OCI-LY3 (cell line): ENCODE data around the gene PBOV1.

Experiments used
- H2AFZ ChIP-seq: fragments of 200-600, 300-600 bp; shearing (Covaris generic); 2 replicates; pipeline ENCODE4 v1.6.0; 2014; ENCODE audit warnings: antibody characterized with exemption, low read depth, low read length
- H3K27ac ChIP-seq: fragments of 200-600, 300-600 bp; sonication (generic); 2 replicates; pipeline ENCODE4 v1.5.1; 2014; ENCODE audit warnings: mild to moderate bottlenecking, low read length, moderate library complexity, mixed read lengths
- H3K27me3 ChIP-seq: fragments of 200-600, 300-600 bp; sonication (generic); 2 replicates; pipeline ENCODE4 v1.6.1; 2014; ENCODE audit warnings: low read depth, low read length, mixed read lengths
- H3K36me3 ChIP-seq: fragments of 200-600, 300-600 bp; sonication (generic); replicated peaks from 2 replicates; pipeline ENCODE3; 2014; ENCODE audit warnings: low read depth, low read length, mixed read lengths
- H3K4me1 ChIP-seq: fragments of 300-600, 200-600 bp; sonication (generic); 2 replicates; pipeline ENCODE4 v1.6.1; 2014; ENCODE audit warnings: low read length, mixed read lengths
- H3K4me2 ChIP-seq: fragments of 200-600, 300-600 bp; sonication (generic); 2 replicates; pipeline ENCODE4 v1.6.1; 2014; ENCODE audit warnings: low read length, mixed read lengths
- H3K4me3 ChIP-seq: fragments of 300-600, 200-600 bp; sonication (generic); 2 replicates; pipeline ENCODE4 v1.5.1; 2014; ENCODE audit warnings: antibody characterized with exemption, mild to moderate bottlenecking, low read length, moderate library complexity
- H3K79me2 ChIP-seq: fragments of 300-600, 200-600 bp; shearing (Covaris generic); 2 replicates; pipeline ENCODE4 v1.6.1; 2014; ENCODE audit warnings: mild to moderate bottlenecking, low read length, mixed read lengths
- H3K9ac ChIP-seq: fragments of 300-600, 200-600 bp; shearing (Covaris generic); 2 replicates; pipeline ENCODE4 v1.6.0; 2014; ENCODE audit warnings: mild to moderate bottlenecking, low read length, moderate library complexity
- H3K9me3 ChIP-seq: fragments of 200-600, 300-600 bp; shearing (Covaris generic); 2 replicates; pipeline ENCODE4 v1.6.1; 2014; ENCODE audit warnings: low read length, mixed read lengths; ENCODE audit not compliant: insufficient read depth
- H4K20me1 ChIP-seq: fragments of 200-600, 300-600 bp; sonication (generic); 2 replicates; pipeline ENCODE4 v1.6.1; 2016; ENCODE audit warnings: low read length, mixed read lengths; ENCODE audit not compliant: insufficient read depth
- EZH2phosphoT487 ChIP-seq: fragments of 200-600 bp; shearing (Covaris generic); IDR thresholded peaks from 2 replicates; pipeline ENCODE4 v1.6.1; 2018; ENCODE audit warnings: antibody characterized with exemption, mixed run types, low read depth
- TF ChIP-seq, protein P1 (sequence below): fragments of 200-600, 300-600 bp; sonication (generic); IDR thresholded peaks from 2 replicates; pipeline ENCODE4 v1.5.1; 2014; ENCODE audit warnings: antibody characterized with exemption, low read length, low read depth

The PBOV1 gene

DNA sequence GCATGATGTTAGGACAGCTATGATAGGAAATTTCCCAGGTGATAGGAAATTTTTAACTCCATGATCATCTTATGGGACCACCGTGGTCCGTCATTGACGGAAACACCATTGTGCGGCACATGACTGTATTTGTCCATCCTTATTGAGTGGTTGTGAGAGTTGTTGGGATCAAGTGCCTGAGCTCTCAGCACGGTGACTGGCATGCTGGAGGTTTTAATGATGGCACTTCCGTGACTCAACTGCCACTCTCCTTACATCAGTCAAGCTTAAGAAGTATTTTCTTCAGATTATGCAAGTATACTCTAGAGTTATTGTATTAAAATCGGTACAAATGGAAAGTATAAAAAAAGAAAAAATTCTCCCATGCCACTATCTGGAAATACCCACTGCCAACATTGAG is 20.7 kb downstream of the PBOV1 start:
- TF ChIP-seq, protein P1, sequence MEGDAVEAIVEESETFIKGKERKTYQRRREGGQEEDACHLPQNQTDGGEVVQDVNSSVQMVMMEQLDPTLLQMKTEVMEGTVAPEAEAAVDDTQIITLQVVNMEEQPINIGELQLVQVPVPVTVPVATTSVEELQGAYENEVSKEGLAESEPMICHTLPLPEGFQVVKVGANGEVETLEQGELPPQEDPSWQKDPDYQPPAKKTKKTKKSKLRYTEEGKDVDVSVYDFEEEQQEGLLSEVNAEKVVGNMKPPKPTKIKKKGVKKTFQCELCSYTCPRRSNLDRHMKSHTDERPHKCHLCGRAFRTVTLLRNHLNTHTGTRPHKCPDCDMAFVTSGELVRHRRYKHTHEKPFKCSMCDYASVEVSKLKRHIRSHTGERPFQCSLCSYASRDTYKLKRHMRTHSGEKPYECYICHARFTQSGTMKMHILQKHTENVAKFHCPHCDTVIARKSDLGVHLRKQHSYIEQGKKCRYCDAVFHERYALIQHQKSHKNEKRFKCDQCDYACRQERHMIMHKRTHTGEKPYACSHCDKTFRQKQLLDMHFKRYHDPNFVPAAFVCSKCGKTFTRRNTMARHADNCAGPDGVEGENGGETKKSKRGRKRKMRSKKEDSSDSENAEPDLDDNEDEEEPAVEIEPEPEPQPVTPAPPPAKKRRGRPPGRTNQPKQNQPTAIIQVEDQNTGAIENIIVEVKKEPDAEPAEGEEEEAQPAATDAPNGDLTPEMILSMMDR = no peak
- TF ChIP-seq EZH2phosphoT487 = no peak
- Histone ChIP-seq H2AFZ (no peak overlapping the region), H3K27me3 (no peaks in the 10 kb centered on the region), H3K4me1 (no peaks in the 10 kb centered on the region), H3K9ac (no peak overlapping the region), H3K36me3 (no peaks in the 10 kb centered on the region), H4K20me1 (no peaks in the 10 kb centered on the region), H3K4me3 (no peak overlapping the region), H3K27ac (no peak overlapping the region), H3K9me3 (no peaks in the 10 kb centered on the region), H3K79me2 (no peaks in the 10 kb centered on the region), H3K4me2 (no peak overlapping the region)

DNA sequence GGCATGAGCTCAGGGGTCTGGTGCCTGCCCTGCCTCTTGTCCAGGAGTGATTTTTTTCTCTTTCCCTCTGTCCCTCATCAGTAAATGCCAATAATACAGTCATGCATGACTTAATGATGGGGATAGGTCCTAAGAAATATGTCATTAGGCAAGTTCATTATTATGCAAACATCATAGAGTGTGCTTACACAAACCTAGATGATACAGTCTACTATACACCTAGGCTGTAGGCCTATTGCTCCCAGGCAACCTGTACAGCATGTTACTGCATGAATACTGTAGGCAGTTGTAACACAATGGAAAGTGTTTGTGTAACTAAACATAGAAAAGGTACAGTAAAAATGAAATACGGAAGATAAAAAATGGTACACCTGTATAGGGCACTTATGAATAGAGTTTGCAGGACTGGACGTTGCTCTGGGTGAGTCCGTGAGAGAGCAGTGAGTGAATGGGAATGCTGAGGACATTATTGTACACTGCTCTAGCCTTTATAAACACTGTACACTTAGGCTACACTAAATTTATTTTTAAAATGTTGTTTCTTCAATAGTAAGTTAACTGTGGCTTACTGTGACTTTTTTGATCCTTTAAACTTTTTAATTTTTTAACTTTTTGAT is 22.1 kb downstream of the PBOV1 start:
- Histone ChIP-seq H3K9ac (no peak overlapping the region), H3K27me3 (no peaks in the 10 kb centered on the region), H2AFZ (no peak overlapping the region), H3K4me3 (no peak overlapping the region), H3K36me3 (no peaks in the 10 kb centered on the region), H3K4me2 (no peak overlapping the region), H3K79me2 (no peaks in the 10 kb centered on the region), H3K4me1 (no peaks in the 10 kb centered on the region), H4K20me1 (no peaks in the 10 kb centered on the region), H3K9me3 (no peaks in the 10 kb centered on the region), H3K27ac (no peak overlapping the region)
- TF ChIP-seq, protein P1 = no peak
- no peak for TF ChIP-seq EZH2phosphoT487

DNA sequence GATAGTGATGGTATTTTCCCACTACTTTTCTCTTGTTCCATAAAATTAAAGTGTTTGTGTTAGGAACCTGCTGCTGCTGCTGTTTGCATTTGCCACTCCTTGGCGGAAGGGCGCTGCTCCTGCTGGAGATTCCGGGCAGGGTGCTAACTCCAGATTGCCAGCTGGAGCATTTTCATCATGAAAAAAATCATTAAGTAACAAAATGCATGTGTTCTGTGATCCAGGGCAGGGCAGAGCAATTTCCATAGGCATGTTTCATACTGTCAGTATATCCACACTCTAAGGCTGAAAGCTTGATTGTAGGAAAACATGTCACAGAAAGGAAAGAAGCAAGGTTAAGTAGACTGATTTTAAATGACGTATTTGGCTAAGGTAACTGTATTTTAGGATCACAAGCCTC is 24.0 kb downstream of the PBOV1 start:
- H4K20me1 ChIP-seq = no peaks in the 10 kb centered on the region
- no peaks in the 10 kb centered on the region for H3K4me1 ChIP-seq
- TF ChIP-seq EZH2phosphoT487 = no peak
- TF ChIP-seq, protein P1 = no peak
- no peak overlapping the region for H3K4me3 ChIP-seq
- no peaks in the 10 kb centered on the region for H3K9me3 ChIP-seq
- no peak overlapping the region for H3K9ac ChIP-seq
- H3K79me2 ChIP-seq = no peaks in the 10 kb centered on the region
- no peak overlapping the region for H3K4me2 ChIP-seq
- H3K27ac ChIP-seq = no peak overlapping the region
- no peaks in the 10 kb centered on the region for H3K36me3 ChIP-seq
- H2AFZ ChIP-seq = no peak overlapping the region
- no peaks in the 10 kb centered on the region for H3K27me3 ChIP-seq

DNA sequence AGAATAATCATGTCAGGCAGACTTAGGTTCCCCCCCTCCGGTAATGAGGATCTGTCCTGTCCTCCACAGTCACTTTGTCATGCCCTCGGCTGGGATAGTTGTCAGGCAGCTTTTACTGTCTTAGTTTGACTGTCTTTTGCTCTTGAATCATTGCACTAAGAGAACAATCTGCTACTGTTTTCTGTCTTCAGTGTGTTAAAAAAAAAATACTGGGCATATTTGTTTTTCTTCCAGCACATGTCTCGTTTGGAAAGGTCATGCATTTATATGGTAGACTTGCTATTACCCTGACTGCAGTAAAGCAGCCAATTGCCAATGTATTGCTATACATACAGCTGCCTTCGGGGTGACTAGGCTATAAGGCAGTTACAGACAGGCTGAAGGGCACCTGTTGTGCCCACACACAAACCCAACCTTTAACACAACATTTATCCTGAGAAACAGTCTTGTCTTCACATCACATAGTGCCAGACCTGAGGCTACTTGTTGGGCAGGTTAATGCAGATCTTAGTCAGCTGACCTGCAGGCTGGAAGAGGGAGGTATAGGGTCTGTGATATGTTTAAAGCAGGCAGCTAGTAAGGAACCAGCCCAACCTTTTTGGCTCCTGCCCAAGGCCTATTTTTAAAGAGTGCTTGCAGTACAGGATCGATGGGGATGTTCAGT is 29.9 kb downstream of the PBOV1 start:
- TF ChIP-seq EZH2phosphoT487 = no peak
- Histone ChIP-seq H3K4me1 (no peaks in the 10 kb centered on the region), H3K4me2 (no peak overlapping the region), H3K36me3 (no peaks in the 10 kb centered on the region), H3K79me2 (no peaks in the 10 kb centered on the region), H3K27me3 (0 out of 2 replicates have a peak, but pooled peaks cover 12% of the 10 kb centered on the region), H2AFZ (no peak overlapping the region), H3K4me3 (no peak overlapping the region), H3K9me3 (no peaks in the 10 kb centered on the region), H3K9ac (no peak overlapping the region), H4K20me1 (no peaks in the 10 kb centered on the region), H3K27ac (no peak overlapping the region)
